Measurements from ENCODE around the gene GARS1.

DNA sequence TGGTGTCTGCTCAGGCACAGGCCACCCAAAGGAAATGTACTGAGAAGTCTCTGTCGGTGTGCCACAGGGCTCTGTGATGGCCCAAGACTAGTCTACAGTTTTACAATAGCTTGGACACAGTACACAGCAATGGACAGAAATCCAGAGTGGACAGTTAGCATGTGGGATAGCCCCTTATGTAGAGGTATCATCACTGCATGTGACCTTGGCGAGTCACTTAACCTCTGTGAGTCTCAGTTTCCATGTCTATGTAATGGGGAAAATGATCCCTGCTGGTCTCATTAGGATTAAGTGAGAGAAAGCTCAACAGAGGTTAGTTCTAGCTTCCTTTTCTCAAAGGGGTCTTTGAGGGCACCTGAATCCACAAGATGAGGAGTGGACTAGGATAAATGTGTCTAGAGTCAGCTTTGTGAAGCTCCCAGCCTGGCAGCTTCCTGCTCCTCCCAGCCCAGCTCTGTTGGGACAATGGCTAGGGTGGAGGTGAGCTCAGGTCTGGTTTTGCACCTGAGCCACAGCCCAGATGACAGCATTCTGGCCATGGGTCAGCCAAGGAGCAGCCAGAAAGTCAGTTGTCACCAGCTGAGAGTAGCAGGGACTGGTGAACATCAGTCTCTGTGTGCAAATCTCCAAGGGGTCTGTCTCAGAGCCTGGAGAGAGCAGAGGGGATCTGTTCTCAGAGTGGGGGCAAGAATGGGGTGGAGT, 69.7 kb downstream of the GARS1 start:
- TF ChIP-seq POLR2A (IDR thresholded peaks at IDR 0.05), result no peak
- TF ChIP-seq, protein P1, sequence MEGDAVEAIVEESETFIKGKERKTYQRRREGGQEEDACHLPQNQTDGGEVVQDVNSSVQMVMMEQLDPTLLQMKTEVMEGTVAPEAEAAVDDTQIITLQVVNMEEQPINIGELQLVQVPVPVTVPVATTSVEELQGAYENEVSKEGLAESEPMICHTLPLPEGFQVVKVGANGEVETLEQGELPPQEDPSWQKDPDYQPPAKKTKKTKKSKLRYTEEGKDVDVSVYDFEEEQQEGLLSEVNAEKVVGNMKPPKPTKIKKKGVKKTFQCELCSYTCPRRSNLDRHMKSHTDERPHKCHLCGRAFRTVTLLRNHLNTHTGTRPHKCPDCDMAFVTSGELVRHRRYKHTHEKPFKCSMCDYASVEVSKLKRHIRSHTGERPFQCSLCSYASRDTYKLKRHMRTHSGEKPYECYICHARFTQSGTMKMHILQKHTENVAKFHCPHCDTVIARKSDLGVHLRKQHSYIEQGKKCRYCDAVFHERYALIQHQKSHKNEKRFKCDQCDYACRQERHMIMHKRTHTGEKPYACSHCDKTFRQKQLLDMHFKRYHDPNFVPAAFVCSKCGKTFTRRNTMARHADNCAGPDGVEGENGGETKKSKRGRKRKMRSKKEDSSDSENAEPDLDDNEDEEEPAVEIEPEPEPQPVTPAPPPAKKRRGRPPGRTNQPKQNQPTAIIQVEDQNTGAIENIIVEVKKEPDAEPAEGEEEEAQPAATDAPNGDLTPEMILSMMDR (IDR thresholded peaks at IDR 0.05), result no peak

Data from right lobe of liver (tissue), 4 donors.